Activated CD4-positive, alpha-beta T cell treated with anti-CD3 and anti-CD28 coated beads for 1 hour (primary cell): ENCODE data around the gene XPR1.
"Not testable (repeated sequence)": the region's sequence is repeated elsewhere in the genome, so short reads cannot be mapped to it uniquely, and the experiment has no call there.

Experiments
- DNase-seq: peaks from one replicate; pipeline ENCODE4 v3.0.0-alpha.2; 2020

The XPR1 gene

GRCh38 chr1:180786624-180787023 is 154.8 kb downstream of the XPR1 start:
- no peak for DNase-seq

GRCh38 chr1:180787628-180788307 is 155.9 kb downstream of the XPR1 start:
- DNase-seq = no peak

GRCh38 chr1:180789460-180789859 is 157.6 kb downstream of the XPR1 start:
- DNase-seq = no peak

GRCh38 chr1:180791152-180791551 is 159.3 kb downstream of the XPR1 start:
- DNase-seq = not testable (repeated sequence)

GRCh38 chr1:180791806-180792205 is 160.0 kb downstream of the XPR1 start:
- no peak for DNase-seq

- DNase-seq = no peak
Observed at GRCh38 chr1:180793451-180793850, 161.6 kb downstream of the XPR1 start.

GRCh38 chr1:180796897-180797640 is 165.2 kb downstream of the XPR1 start:
- no peak for DNase-seq

- DNase-seq = no peak
Observed at GRCh38 chr1:180800945-180801344, 169.1 kb downstream of the XPR1 start.

GRCh38 chr1:180802813-180803212 is 171.0 kb downstream of the XPR1 start:
- DNase-seq = no peak

- no peak for DNase-seq
Observed at GRCh38 chr1:180805316-180805715, 173.5 kb downstream of the XPR1 start.

- DNase-seq = no peak
Observed at GRCh38 chr1:180811298-180811697, 179.5 kb downstream of the XPR1 start.

GRCh38 chr1:180811886-180812285 is 180.1 kb downstream of the XPR1 start:
- no peak for DNase-seq

- DNase-seq = no peak
Observed at GRCh38 chr1:180814258-180814657, 182.4 kb downstream of the XPR1 start.

- no peak for DNase-seq
Observed at GRCh38 chr1:180815188-180815587, 183.4 kb downstream of the XPR1 start.

- no peak for DNase-seq
Observed at GRCh38 chr1:180816132-180816531, 184.3 kb downstream of the XPR1 start.

- DNase-seq = no peak
Observed at GRCh38 chr1:180821970-180822369, 190.1 kb downstream of the XPR1 start.

- not testable (repeated sequence) for DNase-seq
Observed at GRCh38 chr1:180831507-180831906, 199.7 kb downstream of the XPR1 start.

GRCh38 chr1:180833180-180833579 is 201.4 kb downstream of the XPR1 start:
- DNase-seq = not testable (repeated sequence)

- DNase-seq = no peak
Observed at GRCh38 chr1:180836449-180836848, 204.6 kb downstream of the XPR1 start.

- DNase-seq = no peak
Observed at GRCh38 chr1:180837020-180837419, 205.2 kb downstream of the XPR1 start.

- no peak for DNase-seq
Observed at GRCh38 chr1:180838535-180838934, 206.7 kb downstream of the XPR1 start.

GRCh38 chr1:180839547-180839946 is 207.7 kb downstream of the XPR1 start:
- DNase-seq = no peak

- no peak for DNase-seq
Observed at GRCh38 chr1:180841415-180841814, 209.6 kb downstream of the XPR1 start.

- DNase-seq = no peak
Observed at GRCh38 chr1:180842052-180842451, 210.2 kb downstream of the XPR1 start.
